CD4-positive, alpha-beta T cell treated with Interferon alpha-2 for 1 hour (primary cell): ENCODE measurements around the gene OR2V1.
"Not testable (repeated sequence)": the region's sequence is repeated elsewhere in the genome, so short reads cannot be mapped to it uniquely, and the experiment has no call there.

Source experiments
- DNase-seq, 2 donors: peaks; one replicate each; pipeline ENCODE4 v3.0.0-alpha.2; 2020 to 2022

The OR2V1 gene, protein sequence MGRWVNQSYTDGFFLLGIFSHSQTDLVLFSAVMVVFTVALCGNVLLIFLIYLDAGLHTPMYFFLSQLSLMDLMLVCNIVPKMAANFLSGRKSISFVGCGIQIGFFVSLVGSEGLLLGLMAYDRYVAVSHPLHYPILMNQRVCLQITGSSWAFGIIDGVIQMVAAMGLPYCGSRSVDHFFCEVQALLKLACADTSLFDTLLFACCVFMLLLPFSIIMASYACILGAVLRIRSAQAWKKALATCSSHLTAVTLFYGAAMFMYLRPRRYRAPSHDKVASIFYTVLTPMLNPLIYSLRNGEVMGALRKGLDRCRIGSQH

DNA sequence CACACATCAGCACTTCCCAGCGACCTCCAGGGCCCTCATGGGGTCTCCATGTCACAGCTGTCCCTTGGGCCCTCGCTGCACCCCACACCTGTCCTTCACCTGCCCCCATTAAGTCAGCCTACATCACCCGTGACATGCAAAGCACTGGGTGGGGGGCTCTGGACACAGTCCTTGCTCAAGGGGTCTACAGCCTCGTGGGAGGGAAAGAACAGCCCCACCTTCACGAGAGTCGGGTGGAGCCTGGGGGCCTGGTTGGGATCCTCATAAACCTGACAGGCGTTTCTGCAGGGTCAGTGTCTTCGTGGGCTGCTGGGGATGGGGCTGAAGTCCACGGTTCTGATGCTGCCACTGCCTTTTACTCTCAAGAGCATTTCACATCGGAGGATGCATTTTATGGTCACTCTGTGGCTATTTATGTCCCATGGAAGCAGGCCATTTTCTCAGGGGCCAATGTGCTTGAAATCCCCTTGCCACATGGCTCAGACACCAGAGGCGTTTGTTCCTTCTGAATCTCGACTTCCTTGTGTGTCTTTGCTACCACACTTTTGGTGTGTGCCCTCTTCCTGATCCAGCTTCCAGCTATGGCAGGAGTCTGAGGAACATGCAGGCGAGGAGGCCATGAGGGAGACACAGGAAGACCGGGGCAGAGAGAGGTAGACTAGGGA is at the start of gene OR2V1:
Gene OR2V1, minus strand, starts transcription at position 338 of the 665 bp plus-strand sequence. CDS start 5,865 bp downstream, outside the sequence.
- DNase-seq, result no peak

DNA sequence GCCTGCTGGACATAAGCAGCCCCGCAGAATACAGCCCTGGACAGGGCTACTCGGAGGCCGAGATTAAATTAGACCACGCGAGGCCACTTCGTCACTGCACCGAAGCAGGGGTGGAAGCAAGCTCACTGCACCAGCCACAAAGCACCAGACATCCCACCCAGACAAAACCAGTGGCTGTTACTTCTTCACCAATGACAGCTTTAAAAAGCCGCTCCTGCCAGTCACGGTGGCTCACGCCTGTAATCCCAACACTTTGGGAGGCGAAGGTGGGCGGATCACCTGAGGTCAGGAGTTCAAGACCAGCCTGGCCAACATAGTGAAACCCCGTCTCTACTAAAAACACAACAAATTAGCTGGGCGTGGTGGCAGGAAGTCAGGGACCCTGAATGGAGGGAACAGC is 46.6 kb upstream of the OR2V1 start:
- DNase-seq, result not testable (repeated sequence)

DNA sequence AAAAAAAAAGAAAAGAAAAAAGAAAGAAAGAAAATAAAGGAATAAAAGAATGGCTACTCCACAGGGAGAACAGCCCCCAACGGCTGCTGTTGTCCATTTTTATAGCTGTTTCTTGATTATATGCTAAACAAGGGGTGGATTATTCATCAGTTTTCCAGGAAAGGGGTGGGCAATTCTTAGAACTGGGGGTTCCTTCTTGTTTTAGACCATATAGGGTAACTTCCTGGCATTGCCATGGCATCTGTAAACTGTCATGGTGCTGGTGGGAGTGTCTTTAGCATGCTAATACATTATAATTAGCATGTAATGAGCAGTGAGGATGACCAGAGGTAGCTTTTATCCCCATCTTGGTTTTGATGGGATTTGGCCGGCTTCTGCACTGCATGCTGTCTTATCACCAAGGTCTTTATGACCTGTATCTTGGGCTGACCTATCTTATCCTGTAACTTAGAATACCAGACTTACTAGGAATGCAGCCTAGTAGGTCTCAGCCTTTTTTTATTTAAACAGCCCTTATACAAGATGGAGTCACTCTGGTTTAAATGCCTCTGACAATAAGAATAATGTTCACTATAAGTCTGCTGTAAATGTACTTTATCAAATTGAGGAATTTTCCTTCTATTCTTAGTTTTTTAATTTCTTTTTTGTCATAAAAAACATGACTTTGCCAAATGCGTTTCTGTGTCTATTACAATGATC is 45.4 kb upstream of the OR2V1 start:
- DNase-seq, result peak in 1 of 2 donors; percentile 28

DNA sequence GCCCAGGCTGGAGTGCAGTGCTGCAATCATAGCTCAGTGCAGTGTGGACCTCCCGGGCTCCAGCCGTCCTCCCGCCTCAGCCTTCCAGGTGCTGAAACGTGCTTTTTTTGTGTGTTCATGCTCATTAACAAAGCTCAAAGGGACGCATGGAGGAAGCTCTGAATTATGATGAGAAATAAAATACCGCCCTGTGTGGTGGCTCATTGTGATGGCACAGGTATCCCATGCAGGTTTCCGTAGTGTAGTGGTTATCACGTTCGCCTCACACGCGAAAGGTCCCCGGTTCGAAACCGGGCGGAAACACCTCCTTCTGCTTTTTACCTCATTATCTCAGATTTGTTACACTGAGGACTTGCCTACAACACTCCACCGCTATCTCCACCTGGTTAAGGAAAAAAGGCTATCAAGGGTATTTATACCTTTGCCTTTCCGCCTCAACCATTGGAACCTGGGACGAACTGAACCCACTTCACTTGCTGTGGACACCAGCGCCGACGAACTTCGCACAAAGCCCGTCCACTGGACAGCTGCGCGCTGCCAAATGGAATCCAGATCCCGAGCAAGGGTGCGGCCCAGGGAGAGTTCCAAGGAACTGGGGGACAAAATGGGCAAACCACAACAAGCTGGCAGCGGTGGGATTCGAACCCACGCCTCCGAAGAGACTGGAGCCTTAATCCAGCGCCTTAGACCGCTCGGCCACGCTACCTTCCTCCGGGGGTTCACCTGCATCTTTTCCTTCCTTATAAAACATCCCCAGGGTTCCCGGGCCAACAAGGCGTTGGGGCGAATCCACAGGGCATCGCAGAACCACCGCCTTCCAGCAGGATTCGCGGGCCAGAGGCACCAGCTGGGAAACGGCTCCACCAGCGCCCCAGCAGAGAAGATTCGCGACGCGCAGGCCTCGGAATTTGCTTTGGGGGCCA is 42.7 kb upstream of the OR2V1 start:
- peak; percentile 63 to 67 for DNase-seq

DNA sequence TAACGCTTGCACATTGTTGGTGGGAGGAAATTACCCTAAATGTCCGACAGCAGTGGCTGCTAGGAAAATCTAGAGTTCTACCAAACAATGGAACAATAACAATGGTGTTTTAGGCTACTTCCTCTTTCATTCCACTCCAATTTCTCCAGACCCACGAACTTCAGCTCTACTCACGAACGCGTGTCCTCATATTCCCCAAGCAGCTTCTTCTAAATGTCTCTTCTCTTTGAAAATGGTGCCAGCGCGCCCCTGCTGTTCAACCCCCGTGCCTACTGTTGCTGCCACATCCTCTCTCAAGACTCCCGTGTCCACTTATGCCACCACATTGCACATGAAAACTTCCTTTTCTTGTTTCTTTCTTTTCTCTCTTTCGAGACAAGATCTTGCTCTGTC is 42.1 kb upstream of the OR2V1 start:
- peak; percentile 38 to 51 for DNase-seq

DNA sequence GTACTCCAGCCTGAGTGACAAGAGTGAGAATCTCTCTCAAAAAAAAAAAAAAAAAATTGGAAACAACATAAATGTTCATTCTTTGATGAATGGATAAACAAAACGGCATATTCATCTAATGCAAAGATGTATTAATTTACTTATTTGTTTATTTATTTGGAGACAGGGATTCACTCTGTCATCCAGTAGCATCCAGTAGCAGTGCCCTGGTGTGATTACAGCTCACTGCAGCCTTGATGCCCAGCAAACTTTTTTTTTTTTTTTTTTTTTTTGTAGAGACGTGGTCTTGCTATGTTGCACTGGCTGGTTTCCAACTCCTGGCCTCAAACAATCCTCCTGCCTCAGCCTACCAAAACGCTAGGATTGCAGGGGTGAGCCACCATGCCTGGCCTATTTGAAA is 40.8 kb upstream of the OR2V1 start:
- no peak for DNase-seq

DNA sequence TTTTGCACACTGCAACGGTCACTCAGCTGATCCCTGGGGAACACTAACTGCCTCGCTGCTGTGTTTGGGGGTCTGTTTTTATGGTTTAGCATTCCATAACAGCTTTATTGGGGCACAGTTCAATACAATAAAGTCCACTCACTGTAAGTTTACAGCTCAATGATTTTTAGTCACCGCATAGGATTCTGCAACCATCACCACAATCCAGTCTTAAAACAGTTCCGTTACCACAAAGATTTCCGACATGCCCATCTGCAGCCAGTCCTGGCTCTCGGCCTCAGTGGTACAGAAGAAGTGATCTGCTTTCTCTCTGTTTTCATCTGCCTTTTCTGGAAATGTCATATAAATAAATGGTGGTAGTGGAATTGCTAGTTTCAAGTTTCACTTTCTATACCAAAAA is 40.0 kb upstream of the OR2V1 start:
- no peak for DNase-seq

DNA sequence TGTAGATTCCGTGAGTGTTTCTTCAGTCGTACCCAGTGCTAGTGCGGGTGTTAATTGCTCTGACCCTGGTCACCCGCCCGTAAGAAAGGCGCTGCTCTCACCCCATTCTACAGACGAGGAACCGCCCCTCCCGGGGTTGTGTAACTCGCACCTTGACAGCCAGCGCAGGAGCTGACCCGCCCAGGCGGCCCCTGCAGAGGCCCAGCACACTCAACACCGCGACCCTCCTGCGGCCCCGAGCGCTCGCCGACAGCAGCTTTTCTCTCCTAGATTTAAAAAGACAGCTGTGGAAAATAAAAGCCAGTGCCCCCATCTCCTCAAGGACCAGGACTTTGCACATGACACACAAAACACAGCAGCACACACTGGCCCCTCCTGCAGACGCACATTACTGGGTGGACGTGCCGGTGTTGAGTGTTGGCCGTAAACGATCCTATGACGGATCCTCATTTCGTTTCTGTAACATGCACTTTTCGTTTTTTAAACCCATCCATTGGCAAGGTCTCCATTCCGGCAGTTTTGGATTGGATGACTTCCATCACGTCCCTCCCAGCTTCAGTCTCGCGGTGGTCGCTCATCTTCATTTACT is 39.4 kb upstream of the OR2V1 start:
- DNase-seq, result no peak

DNA sequence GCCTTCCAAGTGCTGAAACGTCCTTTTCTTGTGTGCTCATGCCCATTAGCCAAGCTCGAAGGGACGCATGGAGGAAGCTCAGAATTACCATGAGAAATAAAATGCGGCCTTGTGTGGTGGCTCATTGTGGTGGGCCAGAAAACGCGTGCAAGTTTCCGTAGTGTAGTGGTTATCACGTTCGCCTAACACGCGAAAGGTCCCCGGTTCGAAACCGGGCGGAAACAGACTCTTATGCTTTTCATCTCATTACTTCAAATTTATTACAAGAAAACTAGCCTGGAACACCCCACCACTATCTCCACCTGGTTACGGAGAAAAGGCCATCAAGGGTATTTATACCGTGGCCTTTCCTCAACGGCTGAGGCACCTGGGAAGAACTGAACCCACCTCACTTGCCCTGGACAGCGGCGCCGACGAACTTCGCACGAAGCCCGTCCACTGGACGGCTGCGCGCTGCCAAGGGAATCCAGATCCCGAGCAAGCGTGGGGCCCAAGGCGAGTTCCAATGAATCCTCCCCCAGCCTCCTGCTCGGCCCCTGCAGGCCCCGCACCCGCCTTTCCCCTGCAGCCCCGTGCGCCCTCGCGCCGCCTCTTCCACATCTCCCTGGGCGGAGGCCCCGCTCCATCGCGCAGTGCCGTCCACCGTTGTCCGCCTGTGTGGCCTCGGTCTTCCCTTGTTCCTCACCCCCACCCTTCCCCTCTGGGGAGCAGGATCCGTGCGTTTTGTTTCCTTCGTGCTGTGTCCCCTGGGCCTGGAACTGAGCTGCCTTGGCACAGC is 38.7 kb upstream of the OR2V1 start:
- peak; percentile 64 to 75 for DNase-seq

DNA sequence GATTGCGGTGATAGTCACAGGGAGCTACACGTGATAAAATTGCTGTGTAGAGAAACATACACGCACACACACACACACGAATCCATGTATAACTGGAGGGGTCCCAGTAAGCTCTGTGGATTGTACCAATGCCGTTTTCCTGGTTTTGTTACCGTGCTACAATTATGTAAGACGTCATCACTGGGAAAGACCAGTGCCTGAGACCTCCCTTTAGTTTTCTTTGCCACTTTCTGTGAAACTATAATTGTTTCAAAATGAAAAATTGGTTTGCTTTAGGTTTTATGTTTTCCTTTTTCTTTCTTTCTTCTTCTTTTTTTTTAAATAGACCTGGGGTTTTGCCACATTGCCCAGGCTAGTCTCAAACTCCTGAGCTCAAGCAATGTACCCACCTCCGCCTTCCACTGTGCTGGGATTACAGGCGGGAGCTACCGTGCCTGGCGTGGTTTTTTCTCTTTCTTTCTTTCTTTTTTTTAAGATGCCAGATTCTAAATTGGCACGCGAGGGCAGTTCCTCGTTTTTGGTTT is 37.7 kb upstream of the OR2V1 start:
- no peak for DNase-seq

DNA sequence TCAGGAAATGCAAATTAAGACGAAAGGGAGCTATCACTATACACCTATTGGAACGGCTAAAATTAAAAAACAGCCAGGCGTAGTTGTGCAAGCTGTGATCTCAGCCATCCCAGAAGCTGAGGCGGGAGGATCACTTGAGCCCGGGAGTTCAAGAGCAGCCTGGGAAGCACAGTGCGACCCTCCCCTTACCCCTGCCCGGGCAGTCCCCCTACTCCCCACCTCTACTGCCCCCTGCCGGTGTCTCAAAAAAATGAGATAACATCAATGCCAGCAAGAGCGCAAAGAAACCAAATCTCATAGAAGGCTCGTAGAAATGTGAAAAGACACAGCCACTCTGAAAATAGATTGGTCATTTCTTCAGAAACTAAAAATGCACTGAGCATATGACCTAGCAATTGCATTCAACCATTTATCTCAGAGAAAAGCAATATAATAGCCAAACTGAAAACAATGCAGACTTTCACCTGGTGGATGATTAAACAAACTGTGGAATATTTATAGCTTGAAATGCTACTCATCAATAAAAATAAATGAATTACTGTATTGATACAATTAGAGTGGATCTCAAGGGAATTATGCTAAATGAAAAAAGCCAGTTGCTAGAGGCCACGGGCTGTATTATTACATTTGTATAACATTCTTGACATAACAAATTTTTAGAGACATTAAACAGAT is 37.0 kb upstream of the OR2V1 start:
- no peak for DNase-seq

DNA sequence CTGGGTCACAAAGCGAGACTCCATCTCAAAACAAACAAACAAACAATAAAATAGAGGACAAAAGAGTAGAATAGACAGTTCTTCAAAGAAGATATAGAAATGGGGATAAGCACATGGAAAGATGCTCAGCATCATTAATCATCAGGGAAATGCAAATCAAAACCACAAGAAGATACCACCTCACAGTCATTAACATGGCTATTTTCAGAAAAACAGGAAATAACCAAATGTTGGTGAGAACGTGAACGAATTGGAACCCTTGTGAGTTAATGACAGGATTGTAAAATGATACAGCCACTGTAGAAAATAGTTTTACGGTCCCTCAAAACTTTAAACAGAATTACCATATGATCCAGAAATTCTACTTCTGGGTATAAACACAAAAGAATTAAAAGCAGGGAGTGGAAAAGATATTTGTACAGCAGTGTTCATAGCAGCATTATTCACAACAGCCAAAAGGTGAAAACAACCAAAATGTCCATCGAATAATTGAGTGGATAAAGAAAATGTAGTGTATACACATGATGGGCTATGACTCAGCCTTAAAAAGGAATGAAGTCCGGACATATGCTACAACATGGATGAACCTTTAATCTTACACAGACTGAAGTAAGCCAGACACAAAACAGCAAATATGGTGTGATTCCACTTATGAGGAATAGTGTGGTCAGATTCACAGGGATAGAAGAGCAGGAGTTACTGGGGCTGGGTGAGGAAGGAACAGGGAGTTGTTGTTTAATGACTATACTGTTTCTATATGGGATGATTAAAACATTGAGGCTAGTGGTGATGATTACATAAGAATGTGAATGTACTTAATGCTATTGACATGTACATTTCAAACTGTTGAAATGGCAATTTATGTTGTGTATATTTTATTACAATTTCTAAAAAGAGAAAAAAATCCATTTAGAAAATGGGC is 36.1 kb upstream of the OR2V1 start:
- no peak for DNase-seq

DNA sequence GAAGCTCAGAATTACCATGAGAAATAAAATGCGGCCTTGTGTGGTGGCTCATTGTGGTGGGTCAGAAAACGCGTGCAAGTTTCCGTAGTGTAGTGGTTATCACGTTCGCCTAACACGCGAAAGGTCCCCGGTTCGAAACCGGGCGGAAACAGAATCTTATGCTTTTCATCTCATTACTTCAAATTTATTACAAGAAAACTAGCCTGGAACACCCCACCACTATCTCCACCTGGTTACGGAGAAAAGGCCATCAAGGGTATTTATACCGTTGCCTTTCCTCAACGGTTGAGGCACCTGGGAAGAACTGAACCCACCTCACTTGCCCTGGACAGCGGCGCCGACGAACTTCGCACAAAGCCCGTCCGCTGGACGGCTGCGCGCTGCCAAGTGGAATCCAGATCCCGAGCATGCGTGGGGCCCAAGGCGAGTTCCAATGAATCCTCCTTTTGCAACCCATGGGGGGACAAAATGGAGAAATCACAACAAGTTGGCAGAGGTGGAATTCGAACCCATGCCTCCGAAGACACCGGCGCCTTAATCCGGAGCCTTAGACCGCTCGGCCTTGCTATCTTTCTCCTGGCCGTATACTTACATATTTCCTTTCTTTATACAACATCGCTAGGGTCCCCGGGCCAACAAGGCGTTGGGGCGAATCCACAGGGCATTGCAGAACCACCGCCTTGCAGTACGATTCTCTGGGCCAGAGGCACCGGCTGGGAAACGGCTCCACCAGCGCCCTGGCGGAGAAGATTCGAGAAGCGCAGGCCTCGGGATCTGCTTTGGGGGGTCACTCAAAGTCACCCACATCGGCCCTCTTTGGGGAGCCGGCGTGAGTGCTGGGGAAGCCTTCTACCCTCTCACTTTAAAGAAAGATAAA is 33.3 kb upstream of the OR2V1 start:
- DNase-seq, result no peak

DNA sequence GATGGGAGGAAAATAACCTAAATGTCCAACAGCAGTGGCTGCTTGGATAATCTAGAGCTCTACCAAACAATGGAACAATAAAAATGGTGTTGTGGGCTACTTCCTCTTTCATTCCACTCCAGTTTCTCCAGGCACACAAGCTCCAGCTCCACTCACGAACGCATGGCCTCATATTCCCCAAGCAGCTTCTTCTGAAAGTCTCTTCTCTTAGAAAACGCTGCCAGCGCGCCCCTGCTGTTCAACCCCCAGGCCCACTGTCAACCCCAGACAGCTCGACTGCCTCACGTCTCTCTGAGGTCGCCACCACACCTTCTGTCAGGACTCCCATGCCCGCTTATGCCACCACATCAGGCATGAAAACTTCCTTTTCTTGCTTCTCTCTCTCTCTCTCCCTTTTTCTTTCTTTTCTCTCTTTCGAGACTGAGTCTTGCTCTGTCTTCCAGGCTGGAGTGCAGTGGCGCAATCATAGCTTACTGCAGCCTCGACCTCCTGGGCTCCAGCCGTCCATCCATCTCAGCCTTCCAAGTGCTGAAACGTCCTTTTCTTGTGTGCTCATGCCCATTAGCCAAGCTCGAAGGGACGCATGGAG is 32.6 kb upstream of the OR2V1 start:
- no peak for DNase-seq

DNA sequence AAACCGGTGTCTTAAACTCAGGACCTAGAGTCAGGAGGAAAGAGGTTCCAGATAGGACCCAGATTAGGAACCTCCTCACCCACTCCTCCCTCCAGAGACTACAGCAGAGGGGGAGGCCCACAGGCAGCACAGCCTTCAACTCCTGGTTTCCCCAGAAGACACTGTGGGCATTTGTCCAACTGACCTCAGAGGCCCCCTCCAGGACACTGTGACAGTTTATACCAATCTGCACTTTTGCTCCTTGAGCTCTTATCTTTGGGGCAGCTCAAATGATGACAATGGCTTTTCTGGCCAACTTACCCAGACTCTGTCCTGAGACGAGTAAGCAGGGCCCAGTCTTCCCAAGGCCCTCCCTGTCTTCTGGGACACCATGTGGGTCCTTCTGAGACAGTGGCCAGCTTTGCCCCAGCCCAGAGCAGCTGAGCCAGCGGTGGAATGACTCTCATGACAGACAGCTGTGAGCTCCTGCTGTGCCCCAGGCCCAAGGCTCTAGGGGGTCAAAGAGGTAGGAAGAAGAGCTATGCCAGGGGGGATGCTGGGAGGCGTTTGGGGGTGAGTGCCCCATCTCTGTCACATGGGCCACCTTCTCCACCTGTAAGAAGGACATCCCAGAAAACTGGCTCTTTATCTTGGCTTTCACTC is 30.7 kb upstream of the OR2V1 start:
- no peak for DNase-seq

DNA sequence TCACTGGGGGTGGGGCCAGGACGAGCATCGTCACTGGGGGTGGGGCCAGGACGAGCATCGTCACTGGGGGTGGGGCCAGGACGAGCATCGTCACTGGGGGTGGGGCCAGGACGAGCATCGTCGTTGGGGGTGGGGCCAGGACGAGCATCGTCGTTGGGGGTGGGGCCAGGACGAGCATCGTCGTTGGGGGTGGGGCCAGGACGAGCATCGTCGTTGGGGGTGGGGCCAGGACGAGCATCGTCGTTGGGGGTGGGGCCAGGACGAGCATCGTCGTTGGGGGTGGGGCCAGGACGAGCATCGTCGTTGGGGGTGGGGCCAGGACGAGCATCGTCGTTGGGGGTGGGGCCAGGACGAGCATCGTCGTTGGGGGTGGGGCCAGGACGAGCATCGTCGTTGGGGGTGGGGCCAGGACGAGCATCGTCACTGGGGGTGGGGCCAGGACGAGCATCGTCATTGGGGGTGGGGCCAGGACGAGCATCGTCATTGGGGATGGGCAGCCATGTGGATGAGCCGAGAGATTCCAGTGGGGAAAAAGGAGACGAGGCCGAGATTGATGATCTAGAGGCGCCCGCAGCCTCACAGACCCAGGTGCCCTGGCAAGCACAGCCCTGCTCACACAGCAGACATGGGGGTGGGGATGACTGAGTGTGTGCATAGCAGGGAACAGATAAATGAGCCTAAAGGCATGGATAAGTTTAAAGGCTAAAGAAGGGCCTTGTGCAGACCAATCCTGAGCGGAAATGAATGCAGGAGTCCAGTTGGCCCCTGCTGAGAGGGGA is 30.0 kb upstream of the OR2V1 start:
- peak; percentile 58 to 75 for DNase-seq
